Kasumi-1 (cell line): ENCODE results near the gene EPS8L3.

ENCODE experiments used
- DNase-seq, 2 experiments: peaks; one replicate each; lab custom pipeline; 2025; lab: John Stamatoyannopoulos, UW

The EPS8L3 gene

GRCh38 chr1:109739738-109740614 is 23.7 kb downstream of the EPS8L3 start:
- DNase-seq, result peak; percentile 73 to 77

GRCh38 chr1:109733236-109733870 is 30.4 kb downstream of the EPS8L3 start:
- DNase-seq, result no peak

- DNase-seq, result no peak
Observed at GRCh38 chr1:109732390-109732881, 31.3 kb downstream of the EPS8L3 start.

GRCh38 chr1:109730666-109731065 is 33.1 kb downstream of the EPS8L3 start:
- no peak for DNase-seq

- DNase-seq, result no peak
Observed at GRCh38 chr1:109728870-109729269, 34.9 kb downstream of the EPS8L3 start.

- DNase-seq, result no peak
Observed at GRCh38 chr1:109726728-109727373, 36.9 kb downstream of the EPS8L3 start.

- no peak for DNase-seq
Observed at GRCh38 chr1:109726007-109726406, 37.7 kb downstream of the EPS8L3 start.

GRCh38 chr1:109725510-109725909 is 38.2 kb downstream of the EPS8L3 start:
- no peak for DNase-seq

- DNase-seq, result no peak
Observed at GRCh38 chr1:109724933-109725332, 38.8 kb downstream of the EPS8L3 start.

GRCh38 chr1:109722908-109723691 is 40.6 kb downstream of the EPS8L3 start:
- no peak for DNase-seq

GRCh38 chr1:109721971-109722370 is 41.8 kb downstream of the EPS8L3 start:
- no peak for DNase-seq

- DNase-seq, result no peak
Observed at GRCh38 chr1:109721042-109721441, 42.7 kb downstream of the EPS8L3 start.

- no peak for DNase-seq
Observed at GRCh38 chr1:109719337-109719837, 44.3 kb downstream of the EPS8L3 start.

GRCh38 chr1:109718495-109718894 is 45.2 kb downstream of the EPS8L3 start:
- DNase-seq, result no peak

GRCh38 chr1:109717729-109718128 is 46.0 kb downstream of the EPS8L3 start:
- no peak for DNase-seq

- no peak for DNase-seq
Observed at GRCh38 chr1:109716570-109717090, 47.1 kb downstream of the EPS8L3 start.

- DNase-seq, result no peak
Observed at GRCh38 chr1:109716121-109716520, 47.6 kb downstream of the EPS8L3 start.

- DNase-seq, result no peak
Observed at GRCh38 chr1:109714661-109715372, 48.9 kb downstream of the EPS8L3 start.

GRCh38 chr1:109713636-109714035 is 50.1 kb downstream of the EPS8L3 start:
- DNase-seq, result no peak

GRCh38 chr1:109712321-109712864 is 51.3 kb downstream of the EPS8L3 start:
- DNase-seq, result no peak
